ENCODE measurements around the gene ALPL.

ALPL gene

GRCh38 chr1:21614419-21615115 lies 105.3 kb downstream of the ALPL start:
- DNase-seq = no peak

DNA sequence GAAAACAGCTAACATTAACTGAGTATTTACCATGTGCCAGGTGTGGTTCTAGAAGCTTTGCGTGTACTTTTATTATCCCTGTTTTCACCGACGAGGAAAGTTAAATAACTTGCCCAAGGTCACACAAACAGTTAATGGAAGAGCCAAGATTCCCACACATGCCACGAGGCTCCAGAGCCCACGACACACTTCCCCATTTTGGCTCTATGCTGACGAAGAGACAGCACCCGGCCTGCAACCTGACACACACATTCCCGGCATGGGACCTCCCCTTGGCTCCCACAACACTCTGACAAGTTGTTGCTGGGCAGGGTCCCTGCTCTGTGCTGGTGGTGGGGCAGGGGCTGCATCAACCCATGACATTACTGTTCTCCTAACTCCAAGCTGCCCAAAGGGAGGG lies 107.1 kb downstream of the ALPL start:
- DNase-seq = no peak

DNA sequence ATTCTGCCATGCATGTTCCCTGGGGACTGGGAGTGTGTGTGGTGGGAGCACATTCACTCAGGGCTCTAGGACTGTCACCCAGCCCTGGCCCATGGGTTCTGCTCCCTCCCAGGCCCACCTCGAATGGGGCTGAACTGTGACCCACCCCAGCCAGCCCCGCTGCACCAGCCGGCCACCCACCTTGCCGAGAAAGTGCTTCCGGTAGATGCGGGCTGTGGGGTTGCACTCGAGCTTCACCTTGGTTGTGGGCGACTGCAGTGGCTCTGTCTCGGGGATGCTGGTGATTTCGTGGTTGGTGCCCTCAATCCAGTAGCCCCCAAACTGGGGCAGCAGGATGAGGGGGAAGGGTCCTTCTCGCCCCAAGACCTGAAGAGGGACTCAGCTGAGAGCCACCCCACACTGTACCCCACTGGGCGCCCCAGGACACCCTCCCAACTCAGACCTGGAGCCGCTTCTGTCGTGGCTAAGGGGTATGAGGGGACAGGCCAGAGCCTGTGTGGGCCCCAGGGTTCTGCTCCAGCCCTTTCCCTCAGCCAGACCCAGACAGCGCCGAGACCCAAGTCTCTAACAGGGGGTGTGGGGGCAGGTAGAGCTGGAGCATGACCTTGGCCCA lies 108.0 kb downstream of the ALPL start:
- no peak for DNase-seq

GRCh38 chr1:21618059-21618458 lies 108.8 kb downstream of the ALPL start:
- no peak for DNase-seq

DNA sequence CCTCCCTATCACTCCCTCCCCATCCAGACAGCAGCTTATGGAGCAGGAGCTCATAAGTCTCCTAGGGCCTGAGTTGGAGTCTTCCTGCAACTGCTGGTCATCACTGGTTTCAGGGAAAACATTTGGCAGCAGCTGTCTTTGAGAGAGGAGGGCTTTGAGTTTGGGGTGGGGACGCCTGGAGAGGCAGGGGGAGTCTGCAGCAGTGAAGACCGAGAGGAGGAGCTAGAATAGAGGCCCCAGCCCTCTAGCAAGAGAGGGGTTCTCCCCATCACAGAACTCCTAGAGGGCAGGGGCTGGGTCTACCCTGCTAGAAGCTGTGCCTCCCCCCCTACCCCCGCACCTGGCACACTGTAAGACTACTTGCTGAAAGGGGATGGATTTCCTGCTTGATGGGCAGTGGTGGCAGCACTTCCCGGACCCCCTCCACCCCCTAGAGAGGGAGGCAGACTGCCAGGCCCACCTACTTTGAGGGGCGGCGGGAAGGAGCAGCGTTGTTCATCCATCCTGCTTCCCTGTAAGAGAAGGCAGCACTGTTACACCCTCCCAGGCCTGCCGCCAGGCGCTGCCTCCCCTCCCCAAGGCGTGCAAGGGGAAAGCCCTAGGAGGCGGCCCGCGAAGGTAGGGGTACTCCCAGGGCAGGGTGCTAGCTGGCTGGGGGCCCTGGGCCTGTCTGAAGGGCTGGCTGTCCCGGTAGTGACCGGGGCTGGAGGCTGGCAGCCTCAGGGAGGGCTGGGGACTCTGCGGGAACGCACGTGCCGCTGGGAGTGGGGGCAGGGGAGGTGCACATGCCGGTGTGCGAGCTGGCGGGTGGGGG lies 109.5 kb downstream of the ALPL start:
- peak in 3 of 58 donors; percentile 26 to 50 (median 33) for DNase-seq

- no peak for DNase-seq
Observed at GRCh38 chr1:21619375-21619947, 110.2 kb downstream of the ALPL start.

DNA sequence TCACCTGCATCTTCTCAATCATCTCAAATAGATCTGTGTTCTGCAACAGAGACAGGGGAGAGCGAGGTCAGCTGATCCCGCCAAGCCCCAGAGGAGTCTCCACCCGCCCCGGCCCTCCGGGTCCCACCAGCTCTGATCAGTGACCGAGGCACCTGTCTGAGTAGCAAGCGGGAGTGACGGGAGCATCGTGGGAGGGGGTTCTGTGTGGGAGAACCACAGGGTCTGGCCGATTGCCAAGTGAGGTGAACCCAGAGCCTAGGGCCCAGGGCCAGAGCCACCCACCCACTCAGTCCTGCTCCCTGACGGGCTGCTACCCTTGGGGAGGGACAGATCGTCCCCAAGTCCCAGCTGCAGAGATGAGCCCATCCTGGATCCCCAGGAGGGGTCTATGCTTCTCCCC lies 110.8 kb downstream of the ALPL start:
- peak in 2 of 58 donors; percentile 19 to 50 for DNase-seq

- peak in 39 of 58 donors; percentile 5 to 59 (median 29) for DNase-seq
Observed at GRCh38 chr1:21620496-21620895, 111.3 kb downstream of the ALPL start.

- DNase-seq = no peak
Observed at GRCh38 chr1:21621051-21621450, 111.8 kb downstream of the ALPL start.

GRCh38 chr1:21621761-21622436 lies 112.7 kb downstream of the ALPL start:
- no peak for DNase-seq

- peak in 2 of 58 donors; percentile 33 to 41 for DNase-seq
Observed at GRCh38 chr1:21622466-21623315, 113.5 kb downstream of the ALPL start.

- peak in 1 of 58 donors; percentile 36 for DNase-seq
Observed at GRCh38 chr1:21623410-21623961, 114.3 kb downstream of the ALPL start.

GRCh38 chr1:21624571-21625389 lies 115.6 kb downstream of the ALPL start:
- peak in 49 of 58 donors; percentile 12 to 77 (median 54) for DNase-seq

- no peak for DNase-seq
Observed at GRCh38 chr1:21625390-21626190, 116.4 kb downstream of the ALPL start.

DNA sequence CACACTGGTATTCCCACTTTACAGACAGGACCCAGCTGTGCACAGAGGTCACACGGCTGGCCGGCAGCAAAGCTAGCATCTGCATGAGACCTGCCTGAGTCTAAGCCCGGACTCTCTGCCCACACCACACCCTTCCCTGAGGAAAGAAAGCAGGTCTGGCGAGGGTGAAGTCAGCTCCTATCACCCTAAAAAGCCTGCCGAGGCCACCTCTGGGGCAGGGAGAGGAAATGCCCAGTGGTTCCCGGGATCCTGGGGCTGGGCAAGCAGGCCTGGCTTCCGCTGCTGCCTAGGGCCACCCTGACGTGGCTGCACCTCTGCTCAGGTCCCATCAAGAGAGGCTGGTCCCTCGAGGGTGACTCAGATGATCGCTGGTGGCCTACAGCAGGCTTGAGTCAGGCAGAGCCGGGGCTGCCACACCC lies 117.7 kb downstream of the ALPL start:
- DNase-seq = no peak

Data from anterior cingulate cortex (tissue), 58 donors.